ENCODE results near the gene SEC63. TPM values are rescaled to one million over a fixed set of nuclear protein-coding genes. Genes with fewer than 3 reads are reported as not detected.

Gene SEC63
- total and polyA plus RNA-seq, 4 donors, result 20.7 to 69.4 (median 27.4) TPM

- Histone ChIP-seq H3K4me3 (ENCODE audit: low read depth in 1 of 3, low read length in 3 of 3) (no peak overlapping the region), H3K9ac (ENCODE audit: low read depth in 1 of 2, low read length in 2 of 2) (no peak overlapping the region), H3K27me3 (ENCODE audit: control insufficient read depth in 4 of 4, insufficient read depth in 4 of 4, low read length in 3 of 4) (no peaks in the 10 kb centered on the region), H3K4me1 (ENCODE audit: control insufficient read depth in 4 of 4, insufficient read depth in 4 of 4, low read length in 3 of 4) (no peaks in the 10 kb centered on the region), H3K9me3 (ENCODE audit: control insufficient read depth in 4 of 4, low read length in 3 of 4) (no peaks in the 10 kb centered on the region), H3K27ac (ENCODE audit: low read depth in 1 of 2, low read length in 2 of 2) (no peak overlapping the region), H3K36me3 (ENCODE audit: control insufficient read depth in 4 of 4, insufficient read depth in 3 of 4, low read depth in 1 of 4, low read length in 3 of 4) (no peaks in the 10 kb centered on the region)
- 84% methylated on average over 4 of the region's 4 CpGs for WGBS
- TF ChIP-seq GABPA (IDR thresholded peaks at IDR 0.05 in 1 of 2, conservative IDR thresholded peaks at IDR 0.05 in 1 of 2) (no peak), FOXA1 (IDR thresholded peaks at IDR 0.05) (no peak), TAF1 (conservative IDR thresholded peaks at IDR 0.05) (no peak), HNF4G (IDR thresholded peaks at IDR 0.05) (no peak), FOXA2 (IDR thresholded peaks at IDR 0.05) (no peak), EGR1 (IDR thresholded peaks at IDR 0.05; ENCODE audit: low read depth in 2 of 2) (no peak), NR2F2 (IDR thresholded peaks at IDR 0.05) (no peak)
- no peak for DNase-seq (ENCODE audit: low spot score)
Observed at GRCh38 chr6:107983811-107984210, 25.8 kb upstream of the SEC63 start.

- Histone ChIP-seq H3K4me1 (ENCODE audit: control insufficient read depth in 4 of 4, insufficient read depth in 4 of 4, low read length in 3 of 4) (no peaks in the 10 kb centered on the region), H3K27ac (ENCODE audit: low read depth in 1 of 2, low read length in 2 of 2) (no peak overlapping the region), H3K9ac (ENCODE audit: low read depth in 1 of 2, low read length in 2 of 2) (no peak overlapping the region), H3K36me3 (ENCODE audit: control insufficient read depth in 4 of 4, insufficient read depth in 3 of 4, low read depth in 1 of 4, low read length in 3 of 4) (no peaks in the 10 kb centered on the region), H3K4me3 (ENCODE audit: low read depth in 1 of 3, low read length in 3 of 3) (no peak overlapping the region), H3K27me3 (ENCODE audit: control insufficient read depth in 4 of 4, insufficient read depth in 4 of 4, low read length in 3 of 4) (no peaks in the 10 kb centered on the region), H3K9me3 (ENCODE audit: control insufficient read depth in 4 of 4, low read length in 3 of 4) (no peaks in the 10 kb centered on the region)
- TF ChIP-seq RXRA (IDR thresholded peaks at IDR 0.05) (no peak), ZBTB33 (IDR thresholded peaks at IDR 0.05) (no peak), HNF4A (conservative IDR thresholded peaks at IDR 0.05) (no peak), EGR1 (IDR thresholded peaks at IDR 0.05; ENCODE audit: low read depth in 2 of 2) (no peak), JUND (IDR thresholded peaks at IDR 0.05) (no peak), MAX (IDR thresholded peaks at IDR 0.05) (no peak), REST (IDR thresholded peaks at IDR 0.05) (no peak), FOXA1 (IDR thresholded peaks at IDR 0.05) (no peak), TAF1 (conservative IDR thresholded peaks at IDR 0.05) (no peak), RAD21 (IDR thresholded peaks at IDR 0.05) (no peak), YY1 (IDR thresholded peaks at IDR 0.05) (no peak)
- no peak for DNase-seq (ENCODE audit: low spot score)
- 82% methylated on average over 1 of the region's 1 CpG for WGBS
Observed at GRCh38 chr6:107982486-107982885, 24.5 kb upstream of the SEC63 start.

Measured in liver (tissue), 9 donors.